ENCODE data around the gene TTLL5. TPM values are rescaled to one million over a fixed set of nuclear protein-coding genes. Genes with fewer than 3 reads are reported as not detected.

The TTLL5 gene
- total and polyA plus RNA-seq, 2 of the 13 experiments (the other 11 are each of a cell fraction or from before 2014, with no cell fraction given) = 11.8 to 18.8 TPM

- TF ChIP-seq ZSCAN5A (CRISPR knock-in tag; IDR thresholded peaks at IDR 0.05; ENCODE audit: borderline replicate concordance) (no peak), HOXA7 (CRISPR knock-in tag; IDR thresholded peaks at IDR 0.05) (no peak), MAFG (CRISPR knock-in tag; IDR thresholded peaks at IDR 0.05) (no peak), SKI (IDR thresholded peaks at IDR 0.05; ENCODE audit: partially characterized antibody) (peak; percentile 56), NR2C2 (CRISPR knock-in tag; IDR thresholded peaks at IDR 0.05; ENCODE audit: borderline replicate concordance) (peak; percentile 75), ASH2L (IDR thresholded peaks at IDR 0.05; ENCODE audit: insufficient read length, low read depth, low read length) (no peak), PAWR (CRISPR knock-in tag; IDR thresholded peaks at IDR 0.05; ENCODE audit: borderline replicate concordance) (no peak), ZNF460 (CRISPR knock-in tag; IDR thresholded peaks at IDR 0.05; ENCODE audit: borderline replicate concordance) (no peak), ZNF781 (CRISPR knock-in tag; IDR thresholded peaks at IDR 0.05; ENCODE audit: borderline replicate concordance, not compliant biosample characterization) (no peak), ZMYM4 (CRISPR knock-in tag; IDR thresholded peaks at IDR 0.05) (peak; percentile 66), ZNF12 (CRISPR knock-in tag; IDR thresholded peaks at IDR 0.05) (peak; percentile 95), ZNF383 (CRISPR knock-in tag; IDR thresholded peaks at IDR 0.05; ENCODE audit: borderline replicate concordance) (no peak), ZNF746 (CRISPR knock-in tag; IDR thresholded peaks at IDR 0.05) (no peak), PPARG (CRISPR knock-in tag; conservative IDR thresholded peaks at IDR 0.05) (no peak), SMAD3 (CRISPR knock-in tag; IDR thresholded peaks at IDR 0.05) (no peak), REPIN1 (CRISPR knock-in tag; IDR thresholded peaks at IDR 0.05; ENCODE audit: borderline replicate concordance, low read depth) (no peak), EEA1 (CRISPR knock-in tag; IDR thresholded peaks at IDR 0.05; ENCODE audit: borderline replicate concordance) (no peak), TEAD3 (CRISPR knock-in tag; optimal IDR thresholded peaks at IDR 0.05; ENCODE audit: borderline replicate concordance) (peak; percentile 65), HMGXB4 (CRISPR knock-in tag; IDR thresholded peaks at IDR 0.05; ENCODE audit: borderline replicate concordance in 1 of 2, low read depth in 1 of 2) (0 out of 4 replicates have a peak, but pooled peaks of 1 of the 2 experiments have one; percentile 10), HOXD1 (CRISPR knock-in tag; IDR thresholded peaks at IDR 0.05) (no peak), PITX1 (CRISPR knock-in tag; IDR thresholded peaks at IDR 0.05) (no peak), ONECUT2 (CRISPR knock-in tag; IDR thresholded peaks at IDR 0.05) (no peak), SOX13 (IDR thresholded peaks at IDR 0.05) (no peak), SOX13 (CRISPR knock-in tag; conservative IDR thresholded peaks at IDR 0.05 in 1 of 2, IDR thresholded peaks at IDR 0.05 in 1 of 2) (0 out of 4 replicates have a peak, but pooled peaks of 1 of the 2 experiments have one; percentile 54), PHF21A (CRISPR knock-in tag; IDR thresholded peaks at IDR 0.05) (peak; percentile 76), POGZ (CRISPR knock-in tag; IDR thresholded peaks at IDR 0.05) (peak; percentile 72; the same call in 1 of the 2 replicates)
- TF ChIP-seq, protein P1, sequence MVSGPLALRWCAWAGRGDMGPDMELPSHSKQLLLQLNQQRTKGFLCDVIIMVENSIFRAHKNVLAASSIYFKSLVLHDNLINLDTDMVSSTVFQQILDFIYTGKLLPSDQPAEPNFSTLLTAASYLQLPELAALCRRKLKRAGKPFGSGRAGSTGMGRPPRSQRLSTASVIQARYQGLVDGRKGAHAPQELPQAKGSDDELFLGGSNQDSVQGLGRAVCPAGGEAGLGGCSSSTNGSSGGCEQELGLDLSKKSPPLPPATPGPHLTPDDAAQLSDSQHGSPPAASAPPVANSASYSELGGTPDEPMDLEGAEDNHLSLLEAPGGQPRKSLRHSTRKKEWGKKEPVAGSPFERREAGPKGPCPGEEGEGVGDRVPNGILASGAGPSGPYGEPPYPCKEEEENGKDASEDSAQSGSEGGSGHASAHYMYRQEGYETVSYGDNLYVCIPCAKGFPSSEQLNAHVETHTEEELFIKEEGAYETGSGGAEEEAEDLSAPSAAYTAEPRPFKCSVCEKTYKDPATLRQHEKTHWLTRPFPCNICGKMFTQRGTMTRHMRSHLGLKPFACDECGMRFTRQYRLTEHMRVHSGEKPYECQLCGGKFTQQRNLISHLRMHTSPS (CRISPR knock-in tag; IDR thresholded peaks at IDR 0.05; ENCODE audit: low read depth) = no peak
These were observed 328.1 kb downstream of the TTLL5 start (continued) for GRCh38 chr14:75989134-75989533.
